ENCODE results near the gene PSMD1.

GRCh38 chr2:231008131-231008530 is 48.5 kb upstream of the PSMD1 start:
- TF ChIP-seq CTCF (IDR thresholded peaks at IDR 0.05): no peak
- TF ChIP-seq POLR2A (IDR thresholded peaks at IDR 0.05): no peak

Measured in adrenal gland (tissue), 5 donors.